HepG2 (cell line): ENCODE results near the gene ZNF394. TPM values are rescaled to one million over a fixed set of nuclear protein-coding genes. Genes with fewer than 3 reads are reported as not detected.

Experiments used
- AGO2 ChIP-seq: fragments of 200-400 bp; formaldehyde crosslinking; optimal IDR thresholded peaks from 2 replicates; pipeline ENCODE3; 2017; ENCODE audit warnings: mild to moderate bottlenecking, low read depth, low read length, moderate library complexity
- CEBPG ChIP-seq: IDR thresholded peaks from 2 replicates; pipeline ENCODE4 v1.6.1; 2016
- FIP1L1 ChIP-seq: fragments of 200-400 bp; formaldehyde crosslinking; IDR thresholded peaks from 2 replicates; pipeline ENCODE4 v1.6.1; 2018; ENCODE audit warnings: low read depth, mild to moderate bottlenecking, low read length, moderate library complexity, borderline replicate concordance; ENCODE audit not compliant: insufficient read depth
- ISL2 ChIP-seq: sonication (generic); formaldehyde crosslinking; IDR thresholded peaks from 2 replicates; pipeline ENCODE4 v1.5.0; 2020; ENCODE audit warnings: missing genetic modification reagents
- KLF12 ChIP-seq: sonication (generic); formaldehyde crosslinking; IDR thresholded peaks from 2 replicates; pipeline ENCODE4 v1.4.0; 2020; ENCODE audit warnings: missing genetic modification reagents, borderline replicate concordance
- MTA1 ChIP-seq: sonication (generic); formaldehyde crosslinking; IDR thresholded peaks from 2 replicates; pipeline ENCODE4 v1.4.0; 2020; ENCODE audit warnings: missing genetic modification reagents, mild to moderate bottlenecking, borderline replicate concordance
- NFKBIZ ChIP-seq: IDR thresholded peaks from 2 replicates; pipeline ENCODE4 v1.6.1; 2018; ENCODE audit warnings: missing genetic modification reagents, missing compliant biosample characterization
- NONO ChIP-seq, 2 experiments: fragments of 450-650 bp in 1 of 2; sonication (generic) in 1 of 2; formaldehyde crosslinking in 1 of 2; IDR thresholded peaks in 1 of 2; conservative IDR thresholded peaks in 1 of 2; 2 replicates each; pipeline versions ENCODE4 v1.6.1 to v1.8.0; 2017 to 2022; ENCODE audit warnings: mild to moderate bottlenecking in 1 of 2, missing genetic modification reagents in 1 of 2, moderate library complexity in 1 of 2
- NPAS2 ChIP-seq: sonication (generic); formaldehyde crosslinking; IDR thresholded peaks from 2 replicates; pipeline ENCODE4 v1.8.0; 2022; ENCODE audit warnings: mild to moderate bottlenecking, missing genetic modification reagents, borderline replicate concordance
- SIN3A ChIP-seq: IDR thresholded peaks from 2 replicates; pipeline ENCODE4 v1.6.1; 2011; ENCODE audit warnings: low read depth, mild to moderate bottlenecking, control low read depth, low read length, borderline replicate concordance
- SIX4 ChIP-seq: sonication (generic); formaldehyde crosslinking; IDR thresholded peaks from 2 replicates; pipeline ENCODE4 v1.4.0; 2020; ENCODE audit warnings: missing genetic modification reagents
- SMARCE1 ChIP-seq: fragments of 450-650 bp; IDR thresholded peaks from 2 replicates; pipeline ENCODE4 v1.6.1; 2017; ENCODE audit warnings: borderline replicate concordance
- TOE1 ChIP-seq: sonication (generic); formaldehyde crosslinking; IDR thresholded peaks from 2 replicates; pipeline ENCODE4 v1.4.0; 2020; ENCODE audit warnings: mild to moderate bottlenecking, missing genetic modification reagents
- TRIM22 ChIP-seq: fragments of 450-650 bp; IDR thresholded peaks from 2 replicates; pipeline ENCODE4 v1.6.1; 2017
- ZBTB38 ChIP-seq: sonication (generic); formaldehyde crosslinking; IDR thresholded peaks from 2 replicates; pipeline ENCODE4 v1.5.1; 2020; ENCODE audit warnings: mild to moderate bottlenecking, missing genetic modification reagents
- ZFYVE20 ChIP-seq: sonication (generic); formaldehyde crosslinking; IDR thresholded peaks from 2 replicates; pipeline ENCODE4 v1.8.0; 2023; ENCODE audit warnings: low read depth, mild to moderate bottlenecking, moderate library complexity, missing genetic modification reagents, borderline replicate concordance
- ZNF264 ChIP-seq: sonication (generic); formaldehyde crosslinking; IDR thresholded peaks from 2 replicates; pipeline ENCODE4 v1.4.0; 2020; ENCODE audit warnings: missing genetic modification reagents
- ZNF510 ChIP-seq: sonication (generic); formaldehyde crosslinking; IDR thresholded peaks from 2 replicates; pipeline ENCODE4 v1.4.0; 2020; ENCODE audit warnings: low read depth, mild to moderate bottlenecking, missing genetic modification reagents
- ZNF546 ChIP-seq: sonication (generic); formaldehyde crosslinking; conservative IDR thresholded peaks from 2 replicates; pipeline ENCODE4 v1.8.1; 2023; ENCODE audit warnings: mild to moderate bottlenecking, missing genetic modification reagents
- ZNF563 ChIP-seq: sonication (generic); formaldehyde crosslinking; IDR thresholded peaks from 2 replicates; pipeline ENCODE4 v1.8.0; 2022; ENCODE audit warnings: mild to moderate bottlenecking, moderate library complexity, missing genetic modification reagents
- ZNF646 ChIP-seq: sonication (generic); formaldehyde crosslinking; IDR thresholded peaks from 2 replicates; pipeline ENCODE4 v1.9.0; 2021; ENCODE audit warnings: mild to moderate bottlenecking, missing genetic modification reagents
- ZNF737 ChIP-seq: sonication (generic); formaldehyde crosslinking; IDR thresholded peaks from 2 replicates; pipeline ENCODE4 v1.5.0; 2020; ENCODE audit warnings: missing genetic modification reagents, mild to moderate bottlenecking, borderline replicate concordance
- polyA plus RNA-seq, 8 experiments: library from polyadenylated mRNA; depleted of rRNA in 3 of 8; stranded (reverse) in 7 of 8; unstranded in 1 of 8; fragments of >200 nt; fragmentation: Illumina TruSeq in 4 of 8; extraction: Trizol in 4 of 8; gene quantifications; 2 replicates each; pipeline versions ENCODE4 v1.2.1 to v1.2.3, GENCODE V29; 2011 to 2016; ENCODE audit warnings: low read depth in 4 of 8, missing spikeins in 1 of 8, mixed read lengths in 1 of 8; ENCODE audit not compliant: insufficient read depth in 1 of 8
- total RNA-seq, 5 experiments: library from RNA; depleted of rRNA; stranded (reverse); fragments of >200 nt; fragmentation: Illumina TruSeq; extraction: Trizol; gene quantifications; 2 replicates each; pipeline ENCODE4 v1.2.3, GENCODE V29; 2016; ENCODE audit warnings: low read depth in 1 of 5

The ZNF394 gene
- total and polyA plus RNA-seq, 2 of the 13 experiments (the other 11 are each of a cell fraction or from before 2014, with no cell fraction given), result 7.8 to 19.6 TPM

- TF ChIP-seq ZNF646, result 0 out of 2 replicates have a peak, but pooled peaks have one; percentile 53
- TF ChIP-seq ZNF546 (CRISPR knock-in tag), result no peak; the same call in none of the 2 replicates
- 0 out of 2 replicates have a peak, but pooled peaks have one; percentile 11 for TF ChIP-seq KLF12 (CRISPR knock-in tag)
- TF ChIP-seq ISL2 (CRISPR knock-in tag), result peak; percentile 36; the same call in 1 of the 2 replicates
- TF ChIP-seq ZNF563 (CRISPR knock-in tag), result peak; percentile 36; the same call in 1 of the 2 replicates
- no peak for TF ChIP-seq SMARCE1
- TF ChIP-seq CEBPG (CRISPR knock-in tag), result peak; percentile 62
- peak; percentile 66; the same call in 1 of the 2 replicates for TF ChIP-seq SIN3A
- no peak for TF ChIP-seq NONO (IDR thresholded peaks at IDR 0.05)
- peak; percentile 76; the same call in 1 of the 2 replicates for TF ChIP-seq NONO (CRISPR knock-in tag; conservative IDR thresholded peaks at IDR 0.05)
- TF ChIP-seq ZFYVE20 (CRISPR knock-in tag), result no peak
- TF ChIP-seq ZBTB38 (CRISPR knock-in tag), result peak; percentile 50
- no peak for TF ChIP-seq TRIM22
- peak; percentile 50; the same call in 1 of the 2 replicates for TF ChIP-seq NFKBIZ (CRISPR knock-in tag)
- TF ChIP-seq NPAS2 (CRISPR knock-in tag), result no peak
- no peak for TF ChIP-seq MTA1 (CRISPR knock-in tag)
- TF ChIP-seq ZNF737, result no peak
- no peak for TF ChIP-seq ZNF264 (CRISPR knock-in tag)
- TF ChIP-seq FIP1L1, result 0 out of 2 replicates have a peak, but pooled peaks have one; percentile 34
- no peak for TF ChIP-seq ZNF510
- peak; percentile 56; the same call in 1 of the 2 replicates for TF ChIP-seq SIX4 (CRISPR knock-in tag)
- 0 out of 2 replicates have a peak, but pooled peaks have one; percentile 44 for TF ChIP-seq TOE1
- peak; percentile 74 for TF ChIP-seq AGO2
Measured at GRCh38 chr7:99499721-99500636, at the start of gene ZNF394 (continued).
